Esophagus mucosa (tissue), 1 donor: Measurements from ENCODE around the gene MYH3. TPM values are rescaled to one million over a fixed set of nuclear protein-coding genes. Genes with fewer than 3 reads are reported as not detected.

ENCODE experiments used
- ATAC-seq: fragments of 200-7000 bp; cut with Tn5 transposase; one replicate; pipeline ENCODE4 v1.9.1; 2020
- total RNA-seq: library from RNA; stranded (reverse); gene quantifications from one replicate; pipeline ENCODE4 v1.2.4, GENCODE V29; 2023
- donor health status: DM: yes; HTN: yes; CAD: no.

The MYH3 gene
- total RNA-seq, 1 donor from 2014 or later: 0.52 TPM

GRCh38 chr17:10613775-10614513, 43.2 kb downstream of the MYH3 start:
- ATAC-seq: no peak

- ATAC-seq: no peak
Measured at GRCh38 chr17:10612957-10613744, 44.0 kb downstream of the MYH3 start.

GRCh38 chr17:10610884-10611283, 46.2 kb downstream of the MYH3 start:
- ATAC-seq: no peak

DNA sequence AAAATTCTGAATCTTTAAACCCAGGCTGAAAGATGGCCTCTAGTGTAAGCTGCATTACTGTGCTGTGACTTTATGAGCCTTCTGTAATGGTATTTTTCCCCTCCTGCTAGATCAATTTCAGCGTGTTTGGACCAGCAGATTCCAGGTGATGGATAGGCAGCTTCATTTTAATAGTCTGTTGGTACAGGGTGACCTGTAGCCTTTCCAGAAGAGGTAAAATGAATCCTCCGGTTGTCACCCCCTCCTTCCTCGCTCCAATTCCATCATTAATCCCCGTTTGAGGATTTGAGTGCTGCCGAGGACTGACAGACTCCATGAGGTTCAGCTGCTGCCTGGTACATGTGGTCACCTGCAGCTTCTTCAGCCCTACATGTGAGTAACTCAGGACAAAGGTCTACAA, 48.9 kb downstream of the MYH3 start:
- ATAC-seq: no peak

- ATAC-seq: no peak
Measured at GRCh38 chr17:10606110-10606509, 51.0 kb downstream of the MYH3 start.

GRCh38 chr17:10605221-10605783, 51.8 kb downstream of the MYH3 start:
- ATAC-seq: no peak

- ATAC-seq: no peak
Measured at GRCh38 chr17:10604521-10604920, 52.6 kb downstream of the MYH3 start.

DNA sequence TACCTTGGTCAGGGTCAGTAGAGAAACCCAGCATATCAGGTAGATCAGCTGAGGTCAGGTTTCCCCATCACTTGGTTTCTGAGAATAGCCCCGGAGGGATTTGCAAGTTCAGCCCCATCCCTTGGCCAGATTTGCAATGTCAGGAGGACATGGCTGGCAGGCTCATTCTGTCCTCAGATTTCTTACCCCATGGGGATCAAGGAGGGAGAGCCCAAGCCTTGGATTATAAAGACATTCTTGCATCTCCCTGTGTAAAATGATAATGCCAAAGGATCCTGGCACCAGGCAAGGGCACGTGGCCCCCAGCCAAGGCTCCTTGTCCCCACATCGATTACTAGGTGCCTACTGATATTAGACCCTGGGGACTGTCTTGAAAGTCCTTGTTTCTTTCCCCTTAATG, 53.2 kb downstream of the MYH3 start:
- no peak for ATAC-seq

DNA sequence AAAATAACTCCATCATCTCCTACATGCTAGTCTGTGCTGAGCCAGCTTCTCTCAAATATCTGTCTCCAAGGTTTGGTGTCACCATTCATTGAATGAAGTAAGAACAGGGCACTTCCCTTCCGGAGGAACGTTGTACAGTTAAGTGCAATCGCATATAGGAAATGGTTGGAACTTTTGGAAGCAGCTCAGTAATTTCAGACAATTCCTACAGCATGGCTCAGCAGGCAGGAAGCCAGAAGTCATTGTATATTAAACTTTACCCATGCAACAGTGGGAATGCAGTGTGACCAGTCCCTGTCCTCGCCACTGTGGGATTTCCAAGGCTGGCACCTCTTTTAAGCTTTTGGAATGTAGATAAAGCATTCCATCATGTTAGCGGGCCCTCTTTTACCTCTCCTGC, 56.5 kb downstream of the MYH3 start:
- ATAC-seq: no peak

- no peak for ATAC-seq
Measured at GRCh38 chr17:10598621-10599020, 58.5 kb downstream of the MYH3 start.

DNA sequence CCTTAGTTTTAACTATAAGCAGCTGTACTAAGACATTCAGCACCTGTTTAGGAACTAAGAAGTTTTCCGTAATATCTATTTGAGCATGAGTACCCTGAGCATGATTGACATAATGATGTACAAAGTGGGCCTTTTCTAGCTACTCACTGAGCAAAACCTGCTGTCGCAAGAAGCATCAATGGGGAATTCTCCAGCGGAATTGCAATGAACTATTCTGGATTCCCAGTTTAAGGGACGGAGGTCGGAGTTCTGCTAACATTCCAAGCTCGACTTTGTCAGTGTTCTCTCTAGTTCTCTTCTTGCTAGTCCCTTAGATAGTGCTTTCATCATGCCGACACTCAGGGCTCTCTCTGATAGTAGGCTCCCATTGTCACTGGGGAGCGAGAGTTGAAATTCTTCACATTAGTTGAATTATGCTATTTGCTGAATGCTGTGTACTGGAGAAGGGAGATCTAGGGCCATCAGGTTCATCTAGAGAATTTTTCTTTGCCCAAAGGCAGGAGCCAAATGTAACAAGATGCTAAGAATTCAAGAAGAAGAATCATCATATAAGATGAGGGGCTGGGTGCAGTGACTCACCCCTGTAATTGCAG, 67.5 kb downstream of the MYH3 start:
- no peak for ATAC-seq

DNA sequence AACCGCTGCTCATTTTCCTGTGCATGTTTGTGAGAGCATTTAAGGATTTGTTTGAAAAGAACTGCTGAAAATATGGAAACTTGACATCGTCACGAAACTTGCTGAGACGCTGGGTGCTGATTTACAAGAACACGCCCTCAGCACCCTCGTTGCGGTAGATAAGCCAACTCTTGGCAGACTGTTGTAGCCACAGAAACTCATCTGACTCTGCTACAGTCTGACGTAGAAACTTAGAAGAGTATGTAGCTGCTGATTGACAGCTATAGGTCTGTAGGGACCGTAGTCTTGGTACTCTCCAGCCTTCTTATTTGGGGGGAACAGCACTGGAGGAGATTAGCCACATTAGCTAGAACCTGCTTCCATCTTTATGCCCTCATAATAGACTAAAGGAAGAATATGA, 71.6 kb downstream of the MYH3 start:
- ATAC-seq: no peak

- no peak for ATAC-seq
Measured at GRCh38 chr17:10583834-10584233, 73.3 kb downstream of the MYH3 start.

- no peak for ATAC-seq
Measured at GRCh38 chr17:10579270-10579669, 77.8 kb downstream of the MYH3 start.

Other genes with a start within 250 kb of the MYH3 start
- gene MYH8, start 235.4 kb downstream of the MYH3 start, total RNA-seq: not detected
- not detected for gene MYH4, start 187.8 kb downstream of the MYH3 start, total RNA-seq
- gene MYH1, start 138.8 kb downstream of the MYH3 start, total RNA-seq: not detected
- 0.56 TPM for gene MYH2, start 107.7 kb downstream of the MYH3 start, total RNA-seq
- 17.3 TPM for gene SCO1, start 40.2 kb upstream of the MYH3 start, total RNA-seq
- 4.5 TPM for gene ADPRM, start 40.3 kb upstream of the MYH3 start, total RNA-seq
- 4.0 TPM for gene TMEM220, start 72.7 kb upstream of the MYH3 start, total RNA-seq
- 2.3 TPM for gene TMEM238L, start 146.8 kb upstream of the MYH3 start, total RNA-seq
- not detected for gene PIRT, start 180.8 kb upstream of the MYH3 start, total RNA-seq